Measurements from ENCODE around the gene CHRNA5.

DNA sequence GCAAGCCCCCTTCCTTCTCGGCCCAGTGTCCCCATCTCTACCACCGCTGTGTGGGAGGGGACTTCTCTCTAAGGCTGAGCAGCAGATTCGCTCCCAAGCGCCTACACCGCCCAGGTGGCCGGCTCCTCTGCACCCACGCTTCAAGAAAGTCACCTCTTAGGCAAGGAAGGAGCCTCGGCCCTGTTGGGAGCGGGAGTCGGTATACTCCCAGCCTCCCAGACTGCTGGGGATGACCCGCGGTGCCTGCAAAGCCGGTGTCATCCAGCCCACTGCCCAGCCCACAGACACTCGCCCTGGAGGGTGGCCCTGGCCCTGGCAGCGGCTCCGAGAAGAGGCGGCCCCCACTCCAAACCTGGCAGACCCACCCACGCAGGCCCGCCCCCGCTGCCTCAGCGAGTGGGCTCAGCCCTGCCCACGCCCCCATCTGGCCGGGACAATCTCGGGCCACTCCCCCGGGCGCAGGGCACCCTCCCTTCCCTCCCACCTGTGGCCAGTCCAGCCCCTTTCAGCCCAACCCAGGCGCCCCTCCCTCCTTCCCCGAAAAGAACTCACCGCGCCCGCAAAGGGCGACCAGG is 75.3 kb downstream of the CHRNA5 start:
- TF ChIP-seq, protein P1, sequence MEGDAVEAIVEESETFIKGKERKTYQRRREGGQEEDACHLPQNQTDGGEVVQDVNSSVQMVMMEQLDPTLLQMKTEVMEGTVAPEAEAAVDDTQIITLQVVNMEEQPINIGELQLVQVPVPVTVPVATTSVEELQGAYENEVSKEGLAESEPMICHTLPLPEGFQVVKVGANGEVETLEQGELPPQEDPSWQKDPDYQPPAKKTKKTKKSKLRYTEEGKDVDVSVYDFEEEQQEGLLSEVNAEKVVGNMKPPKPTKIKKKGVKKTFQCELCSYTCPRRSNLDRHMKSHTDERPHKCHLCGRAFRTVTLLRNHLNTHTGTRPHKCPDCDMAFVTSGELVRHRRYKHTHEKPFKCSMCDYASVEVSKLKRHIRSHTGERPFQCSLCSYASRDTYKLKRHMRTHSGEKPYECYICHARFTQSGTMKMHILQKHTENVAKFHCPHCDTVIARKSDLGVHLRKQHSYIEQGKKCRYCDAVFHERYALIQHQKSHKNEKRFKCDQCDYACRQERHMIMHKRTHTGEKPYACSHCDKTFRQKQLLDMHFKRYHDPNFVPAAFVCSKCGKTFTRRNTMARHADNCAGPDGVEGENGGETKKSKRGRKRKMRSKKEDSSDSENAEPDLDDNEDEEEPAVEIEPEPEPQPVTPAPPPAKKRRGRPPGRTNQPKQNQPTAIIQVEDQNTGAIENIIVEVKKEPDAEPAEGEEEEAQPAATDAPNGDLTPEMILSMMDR (IDR thresholded peaks at IDR 0.05; ENCODE audit: low read length) = no peak
- no peak for TF ChIP-seq EZH2 (optimal IDR thresholded peaks at IDR 0.05; ENCODE audit: low read depth, low read length)
- no peak for TF ChIP-seq EZH2phosphoT487 (IDR thresholded peaks at IDR 0.05; ENCODE audit: low read length)

Measured in MM.1S (cell line).